HFFc6 (cell line): Measurements from ENCODE around the gene HIVEP3. TPM values are rescaled to one million over a fixed set of nuclear protein-coding genes. Genes with fewer than 3 reads are reported as not detected.
A peak's percentile ranks its signal among the peaks of the same experiment; 100 is the strongest.

Experiments used
- DNase-seq: peaks from one replicate; pipeline ENCODE4 v3.0.0-alpha.2; 2018
- H3K27ac Mint-ChIP-seq: 2 replicates; pipeline ENCODE4 v1.8.0; 2020; ENCODE audit warnings: mild to moderate bottlenecking, mixed read lengths
- H3K27me3 Mint-ChIP-seq: 2 replicates; pipeline ENCODE4 v1.8.0; 2021; ENCODE audit warnings: mild to moderate bottlenecking, moderate library complexity, mixed read lengths; ENCODE audit not compliant: insufficient read depth
- H3K36me3 Mint-ChIP-seq: 2 replicates; pipeline ENCODE4 v1.8.0; 2021; ENCODE audit warnings: low read depth, mixed read lengths
- H3K4me1 Mint-ChIP-seq: 2 replicates; pipeline ENCODE4 v1.8.0; 2020; ENCODE audit warnings: low read depth, mixed read lengths
- H3K4me3 Mint-ChIP-seq: 2 replicates; pipeline ENCODE4 v1.8.0; 2020; ENCODE audit warnings: mild to moderate bottlenecking, moderate library complexity, mixed read lengths
- H3K9me3 Mint-ChIP-seq: 2 replicates; pipeline ENCODE4 v1.8.0; 2020; ENCODE audit warnings: mild to moderate bottlenecking, mixed read lengths
- CTCF ChIP-seq: fragments of 200-600 bp; sonication (generic); IDR thresholded peaks from 2 replicates; pipeline ENCODE4 v1.5.0; 2021; ENCODE audit warnings: antibody characterized with exemption, mild to moderate bottlenecking
- total RNA-seq, 6 experiments: library from RNA; stranded (reverse); fragmentation: NEBNext Ultra II Directional; extraction: Animal tissue kit (Norgen Biotek cat#: 25700); gene quantifications; 2 replicates in 1 of 6; 3 replicates in 5 of 6; pipeline ENCODE4 v1.2.3, GENCODE V29; 2021

HIVEP3 gene
- total RNA-seq, 6 experiments from 2014 or later, result 7.0 to 9.7 (median 7.9) TPM

- peak; percentile 8 for DNase-seq
- H3K27me3 Mint-ChIP-seq, result no peaks in the 10 kb centered on the region
- H3K9me3 Mint-ChIP-seq, result no peaks in the 10 kb centered on the region
- no peak overlapping the region for H3K27ac Mint-ChIP-seq
- no peak for TF ChIP-seq CTCF
- peaks cover 1% of the 10 kb centered on the region; the same call in 1 of the 2 replicates for H3K36me3 Mint-ChIP-seq
- peaks cover 37% of the 10 kb centered on the region for H3K4me1 Mint-ChIP-seq
- H3K4me3 Mint-ChIP-seq, result no peak overlapping the region
Measured at GRCh38 chr1:41576620-41577019, 342.1 kb downstream of the HIVEP3 start.

- no peak for DNase-seq
- Mint-ChIP-seq H3K4me1 (peaks cover 37% of the 10 kb centered on the region), H3K4me3 (no peak overlapping the region), H3K9me3 (no peaks in the 10 kb centered on the region), H3K36me3 (peaks cover 5% of the 10 kb centered on the region; the same call in 1 of the 2 replicates), H3K27me3 (no peaks in the 10 kb centered on the region), H3K27ac (no peak overlapping the region)
- TF ChIP-seq CTCF, result no peak
Measured at GRCh38 chr1:41576206-41576605, 342.5 kb downstream of the HIVEP3 start.

- H3K4me1 Mint-ChIP-seq, result peaks cover 37% of the 10 kb centered on the region
- no peak for TF ChIP-seq CTCF
- no peak for DNase-seq
- H3K27ac Mint-ChIP-seq, result no peak overlapping the region
- H3K4me3 Mint-ChIP-seq, result no peak overlapping the region
- no peaks in the 10 kb centered on the region for H3K27me3 Mint-ChIP-seq
- no peaks in the 10 kb centered on the region for H3K9me3 Mint-ChIP-seq
- peaks cover 5% of the 10 kb centered on the region; the same call in 1 of the 2 replicates for H3K36me3 Mint-ChIP-seq
Measured at GRCh38 chr1:41574842-41575241, 343.9 kb downstream of the HIVEP3 start.

GRCh38 chr1:41573785-41574713 is 344.7 kb downstream of the HIVEP3 start:
- TF ChIP-seq CTCF, result peak; percentile 95
- no peak overlapping the region for H3K27ac Mint-ChIP-seq
- DNase-seq, result peak; percentile 68
- no peaks in the 10 kb centered on the region for H3K27me3 Mint-ChIP-seq
- no peaks in the 10 kb centered on the region for H3K9me3 Mint-ChIP-seq
- peaks cover 5% of the 10 kb centered on the region; the same call in 1 of the 2 replicates for H3K36me3 Mint-ChIP-seq
- H3K4me1 Mint-ChIP-seq, result peaks cover 34% of the 10 kb centered on the region
- no peak overlapping the region for H3K4me3 Mint-ChIP-seq

- DNase-seq, result no peak
- Mint-ChIP-seq H3K27me3 (peaks cover 2% of the 10 kb centered on the region; the same call in 1 of the 2 replicates), H3K4me3 (no peak overlapping the region), H3K4me1 (peaks cover 32% of the 10 kb centered on the region), H3K9me3 (no peaks in the 10 kb centered on the region), H3K36me3 (peaks cover 5% of the 10 kb centered on the region; the same call in 1 of the 2 replicates), H3K27ac (no peak overlapping the region)
- TF ChIP-seq CTCF, result no peak
Measured at GRCh38 chr1:41573194-41573593, 345.5 kb downstream of the HIVEP3 start.
